Skeletal muscle satellite cell (primary cell): Measurements from ENCODE around the gene MADCAM1.
"Not testable (repeated sequence)": the region's sequence is repeated elsewhere in the genome, so short reads cannot be mapped to it uniquely, and the experiment has no call there.

Source experiments
- H3K27me3 ChIP-seq: 2 replicates; pipeline ENCODE4 v1.7.0; 2013; ENCODE audit warnings: low read length; ENCODE audit not compliant: control insufficient read depth, insufficient read depth
- H3K36me3 ChIP-seq: 2 replicates; pipeline ENCODE4 v1.7.0; 2013; ENCODE audit warnings: mild to moderate bottlenecking, control low read depth, low read length; ENCODE audit not compliant: insufficient read depth
- H3K4me1 ChIP-seq: 2 replicates; pipeline ENCODE4 v1.7.0; 2013; ENCODE audit warnings: low read length; ENCODE audit not compliant: control insufficient read depth, insufficient read depth
- H3K4me2 ChIP-seq: 2 replicates; pipeline ENCODE4 v1.7.0; 2013; ENCODE audit warnings: mild to moderate bottlenecking, low read length
- H3K4me3 ChIP-seq: 2 replicates; pipeline ENCODE4 v1.7.0; 2013; ENCODE audit warnings: low read length
- H3K9ac ChIP-seq: 2 replicates; pipeline ENCODE4 v1.7.0; 2013; ENCODE audit warnings: mild to moderate bottlenecking, low read depth, low read length, moderate library complexity
- H3K9me3 ChIP-seq: replicated peaks from 2 replicates; pipeline ENCODE4 v1.7.0; 2013; ENCODE audit warnings: mild to moderate bottlenecking, control low read depth, low read length

The MADCAM1 gene

DNA sequence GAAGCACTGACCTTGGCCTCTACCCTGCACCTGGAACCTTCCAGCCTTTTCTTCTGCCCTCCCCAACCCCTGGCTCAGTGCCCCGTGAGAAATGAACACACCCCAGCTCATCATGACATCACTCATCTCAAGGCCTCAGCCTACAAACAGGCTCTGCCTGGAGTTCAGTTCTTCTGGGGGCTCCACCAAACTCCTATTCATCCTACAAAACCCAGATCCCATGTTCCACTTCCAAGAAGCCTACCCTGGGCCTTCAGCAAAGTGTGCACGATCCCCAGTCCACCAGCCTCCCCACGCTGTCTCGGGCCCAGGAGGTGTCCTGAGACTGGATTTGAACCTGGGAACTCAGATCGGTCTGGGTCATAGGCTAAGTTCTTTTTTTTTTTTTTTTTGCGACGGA, 26.5 kb upstream of the MADCAM1 start:
- peaks cover 7% of the 10 kb centered on the region for H3K4me1 ChIP-seq
- H3K27me3 ChIP-seq, result no peaks in the 10 kb centered on the region
- H3K4me3 ChIP-seq, result no peak overlapping the region
- no peaks in the 10 kb centered on the region for H3K36me3 ChIP-seq
- H3K4me2 ChIP-seq, result no peak overlapping the region
- no peak overlapping the region for H3K9ac ChIP-seq
- H3K9me3 ChIP-seq, result no peaks in the 10 kb centered on the region

DNA sequence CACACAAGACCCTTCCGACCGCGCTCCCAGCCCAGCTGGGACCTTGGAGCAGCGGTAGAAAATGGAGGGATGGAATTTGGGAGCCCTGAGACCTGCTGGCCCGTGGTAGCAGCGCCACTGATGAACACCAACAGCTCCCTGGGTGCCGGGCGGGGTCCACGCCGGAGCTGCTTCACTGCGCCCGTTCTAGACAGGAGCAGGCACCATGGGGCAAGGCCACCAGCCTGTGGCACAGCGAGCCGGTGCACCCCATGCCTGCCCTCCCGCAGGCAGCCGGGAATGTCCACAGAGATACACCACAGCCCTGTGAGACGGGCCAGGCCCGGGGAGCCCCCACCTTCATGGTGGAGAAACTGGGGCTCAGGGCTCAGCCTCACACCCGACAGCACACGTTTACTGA, 25.6 kb upstream of the MADCAM1 start:
- peaks cover 7% of the 10 kb centered on the region for H3K4me1 ChIP-seq
- H3K4me2 ChIP-seq, result no peak overlapping the region
- H3K4me3 ChIP-seq, result no peak overlapping the region
- H3K9me3 ChIP-seq, result no peaks in the 10 kb centered on the region
- H3K36me3 ChIP-seq, result no peaks in the 10 kb centered on the region
- H3K27me3 ChIP-seq, result no peaks in the 10 kb centered on the region
- H3K9ac ChIP-seq, result no peak overlapping the region

DNA sequence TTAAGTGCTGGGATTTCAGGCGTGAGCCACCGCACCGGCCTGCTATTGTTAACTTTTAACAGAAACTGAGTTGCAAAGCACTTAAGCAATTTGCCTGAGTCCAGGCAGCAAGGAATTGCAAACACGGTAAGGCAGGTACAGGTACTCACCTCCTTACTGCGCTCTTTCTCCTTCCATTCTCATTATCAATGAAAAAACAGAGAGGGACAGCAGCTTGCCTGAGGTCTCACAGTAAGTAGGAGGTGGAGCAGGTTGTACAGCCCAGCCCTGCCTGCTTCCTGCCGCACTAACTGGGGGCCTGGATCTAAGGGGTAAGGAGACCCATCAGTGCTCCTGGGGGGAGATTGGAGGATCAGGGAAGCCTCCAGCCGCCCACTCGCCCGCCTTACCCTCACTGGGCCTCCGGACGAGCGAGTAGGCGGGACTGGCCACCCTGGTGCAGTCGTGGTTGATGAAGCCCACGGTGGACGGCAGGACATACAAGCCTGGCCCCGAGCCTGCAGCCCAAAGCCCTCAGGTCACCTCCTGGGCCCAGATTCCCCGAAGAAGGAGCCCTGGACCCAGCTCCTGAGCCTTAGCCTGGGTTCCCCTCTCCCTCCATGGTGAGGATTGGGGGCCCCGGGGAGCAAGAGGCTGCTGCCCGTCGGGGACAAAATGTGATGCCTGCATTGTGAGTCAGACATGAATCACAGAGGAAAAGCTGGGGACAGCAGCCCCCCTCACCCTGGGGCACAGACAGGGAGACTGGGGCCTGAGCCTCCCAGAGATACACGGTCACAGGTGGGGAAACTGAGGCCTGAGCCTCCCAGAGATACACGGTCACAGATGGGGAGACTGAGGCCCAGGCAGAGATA, 24.1 kb upstream of the MADCAM1 start:
- peaks cover 7% of the 10 kb centered on the region for H3K4me1 ChIP-seq
- H3K27me3 ChIP-seq, result no peaks in the 10 kb centered on the region
- no peak overlapping the region for H3K4me3 ChIP-seq
- H3K4me2 ChIP-seq, result no peak overlapping the region
- H3K9me3 ChIP-seq, result no peaks in the 10 kb centered on the region
- H3K36me3 ChIP-seq, result no peaks in the 10 kb centered on the region
- no peak overlapping the region for H3K9ac ChIP-seq

DNA sequence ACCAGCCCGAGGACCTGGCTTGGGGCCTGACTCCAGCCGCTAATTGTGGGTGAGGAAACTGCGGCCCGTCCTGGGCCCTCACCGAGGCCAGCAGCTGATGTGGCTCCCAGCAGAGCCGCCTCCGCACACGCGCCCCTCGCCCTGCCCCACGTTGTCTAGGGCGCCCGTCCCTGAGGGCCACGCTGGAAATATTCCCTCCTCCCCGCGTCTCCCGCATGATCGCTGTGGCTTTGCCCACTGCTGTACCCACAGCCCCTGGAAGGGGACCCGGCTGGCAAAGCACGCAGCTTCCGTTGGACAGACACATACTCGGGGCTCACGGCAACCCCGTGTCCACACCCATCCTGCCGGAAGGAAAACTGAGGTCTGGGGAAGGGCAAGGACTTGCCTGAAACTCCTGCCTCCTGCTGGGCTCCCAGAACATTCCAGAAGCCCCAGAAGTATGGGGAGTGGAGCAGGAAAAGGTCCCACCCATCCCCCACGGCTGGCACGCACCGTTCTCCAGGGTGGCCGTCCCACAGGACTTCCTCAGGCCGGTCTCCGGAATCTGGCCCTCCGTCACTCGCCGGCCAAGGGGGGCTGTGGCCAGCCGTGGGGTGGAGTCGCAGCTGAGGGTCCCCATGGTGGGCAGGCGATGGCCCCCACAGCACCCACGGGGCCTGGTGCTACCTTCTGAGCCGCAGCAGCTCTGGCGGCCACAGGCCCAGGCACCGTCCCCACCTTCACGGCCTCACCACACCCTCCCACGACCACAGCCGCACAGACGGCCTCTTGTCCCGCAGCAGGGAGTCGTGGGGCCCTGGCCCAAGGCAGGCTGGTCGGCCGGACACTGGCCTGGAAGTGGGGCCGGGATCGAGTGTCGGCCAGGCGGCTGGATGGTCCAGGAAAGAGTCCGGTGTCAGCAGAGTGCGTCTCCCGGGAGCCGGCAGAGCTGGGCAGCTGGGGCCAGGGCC, 21.9 kb upstream of the MADCAM1 start:
- Histone ChIP-seq H3K36me3 (no peaks in the 10 kb centered on the region), H3K9me3 (no peaks in the 10 kb centered on the region), H3K27me3 (no peaks in the 10 kb centered on the region), H3K4me2 (no peak overlapping the region), H3K4me3 (no peak overlapping the region), H3K9ac (no peak overlapping the region), H3K4me1 (peaks cover 7% of the 10 kb centered on the region)

DNA sequence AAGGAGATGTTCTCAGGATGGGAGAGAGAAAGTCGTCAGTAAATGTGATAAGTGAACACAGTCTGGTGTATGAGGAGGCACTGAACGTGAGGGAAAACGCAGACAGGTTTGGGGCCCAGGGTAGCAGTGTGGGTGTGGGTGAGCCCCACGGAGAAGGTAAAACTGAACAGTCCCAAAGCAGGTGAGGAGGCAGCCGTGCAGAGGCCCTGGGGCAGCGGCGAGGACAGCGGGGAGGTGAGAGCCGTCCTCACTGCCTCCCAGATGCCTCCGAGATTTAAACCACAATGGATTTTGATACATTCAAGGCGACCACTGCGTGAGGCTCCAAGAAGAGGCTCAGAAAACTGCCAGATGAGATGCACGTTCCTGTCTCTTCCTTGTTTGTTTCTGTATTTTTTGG, 20.9 kb upstream of the MADCAM1 start:
- H3K4me1 ChIP-seq, result peaks cover 10% of the 10 kb centered on the region
- H3K9me3 ChIP-seq, result no peaks in the 10 kb centered on the region
- H3K36me3 ChIP-seq, result no peaks in the 10 kb centered on the region
- no peak overlapping the region for H3K4me2 ChIP-seq
- H3K27me3 ChIP-seq, result no peaks in the 10 kb centered on the region
- no peak overlapping the region for H3K4me3 ChIP-seq
- no peak overlapping the region for H3K9ac ChIP-seq

GRCh38 chr19:478236-478903, 17.9 kb upstream of the MADCAM1 start:
- Histone ChIP-seq H3K9me3 (no peaks in the 10 kb centered on the region), H3K4me3 (no peak overlapping the region), H3K36me3 (no peaks in the 10 kb centered on the region), H3K9ac (no peak overlapping the region), H3K27me3 (no peaks in the 10 kb centered on the region), H3K4me1 (peaks cover 3% of the 10 kb centered on the region), H3K4me2 (no peak overlapping the region)

DNA sequence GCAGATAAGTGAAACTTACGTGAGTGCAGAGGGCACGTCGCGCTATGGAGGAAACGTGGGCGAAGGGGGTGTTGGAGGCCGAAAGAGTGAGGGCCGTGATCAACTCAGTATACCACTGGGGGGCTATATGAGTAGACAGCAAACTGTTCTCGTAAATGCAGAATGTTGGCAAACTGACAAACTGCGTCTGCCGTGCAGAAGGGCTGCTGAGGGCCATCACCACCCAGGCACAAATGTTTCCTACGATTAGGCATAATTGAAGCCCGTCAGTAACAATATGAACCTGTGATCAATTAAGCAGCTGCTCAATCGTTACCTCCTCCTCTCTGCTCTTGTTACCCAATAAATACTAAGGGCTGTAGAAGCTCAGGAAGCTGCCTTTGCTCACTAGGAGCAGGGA, 17.3 kb upstream of the MADCAM1 start:
- Histone ChIP-seq H3K4me2 (no peak overlapping the region), H3K4me3 (no peak overlapping the region), H3K9ac (no peak overlapping the region), H3K4me1 (peaks cover 3% of the 10 kb centered on the region), H3K36me3 (no peaks in the 10 kb centered on the region), H3K9me3 (no peaks in the 10 kb centered on the region), H3K27me3 (no peaks in the 10 kb centered on the region)

DNA sequence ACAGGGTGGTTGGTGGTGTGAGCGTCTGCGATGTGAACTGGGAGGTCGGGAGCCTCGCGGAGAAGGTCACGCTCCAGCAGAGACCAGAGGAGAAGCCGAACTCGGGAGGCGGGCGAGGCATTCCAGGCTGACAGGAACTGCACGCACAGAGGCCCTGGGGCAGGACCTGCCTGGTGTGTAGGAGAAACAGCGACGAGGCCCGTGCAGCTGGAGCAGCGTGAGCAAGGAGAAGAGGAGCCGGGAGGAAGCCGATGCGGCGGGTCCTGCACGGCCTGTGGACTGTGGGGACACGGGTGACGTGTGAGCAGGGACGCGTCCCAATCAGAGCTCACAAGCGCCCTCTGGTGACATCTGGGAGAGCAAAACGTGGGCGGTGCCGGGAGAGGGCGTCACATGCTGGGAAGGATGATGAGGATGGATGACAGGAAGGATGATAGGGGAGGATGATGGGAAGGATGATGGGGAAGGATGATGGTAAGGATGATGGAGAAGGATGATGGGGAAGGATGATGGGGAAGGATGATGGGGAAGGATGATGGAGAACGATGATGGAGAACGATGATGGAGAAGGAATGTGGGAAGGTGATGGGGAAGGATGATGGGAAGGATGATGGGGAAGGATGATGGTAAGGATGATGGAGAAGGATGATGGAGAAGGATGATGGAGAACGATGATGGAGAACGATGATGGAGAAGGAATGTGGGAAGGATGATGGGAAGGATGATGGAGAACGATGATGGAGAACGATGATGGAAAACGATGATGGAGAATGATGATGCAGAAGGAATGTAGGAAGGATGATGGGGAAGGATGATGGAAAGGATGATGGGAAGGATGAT, 16.1 kb upstream of the MADCAM1 start:
- peak overlapping the region; percentile 61 for H3K4me3 ChIP-seq
- H3K4me2 ChIP-seq, result peak overlapping the region; percentile 71
- H3K9me3 ChIP-seq, result no peaks in the 10 kb centered on the region

GRCh38 chr19:481100-481499, 15.2 kb upstream of the MADCAM1 start:
- H3K9me3 ChIP-seq, H3K27me3 ChIP-seq, H3K4me3 ChIP-seq, H3K4me2 ChIP-seq, H3K9ac ChIP-seq, H3K36me3 ChIP-seq: not testable (repeated sequence)
- peaks cover 12% of the 10 kb centered on the region for H3K4me1 ChIP-seq

More for the DNA sequence above, 16.1 kb upstream of the MADCAM1 start:
- H3K36me3 ChIP-seq, result no peaks in the 10 kb centered on the region
- peaks cover 4% of the 10 kb centered on the region for H3K4me1 ChIP-seq
- no peak overlapping the region for H3K9ac ChIP-seq
- H3K27me3 ChIP-seq, result peaks cover 2% of the 10 kb centered on the region

DNA sequence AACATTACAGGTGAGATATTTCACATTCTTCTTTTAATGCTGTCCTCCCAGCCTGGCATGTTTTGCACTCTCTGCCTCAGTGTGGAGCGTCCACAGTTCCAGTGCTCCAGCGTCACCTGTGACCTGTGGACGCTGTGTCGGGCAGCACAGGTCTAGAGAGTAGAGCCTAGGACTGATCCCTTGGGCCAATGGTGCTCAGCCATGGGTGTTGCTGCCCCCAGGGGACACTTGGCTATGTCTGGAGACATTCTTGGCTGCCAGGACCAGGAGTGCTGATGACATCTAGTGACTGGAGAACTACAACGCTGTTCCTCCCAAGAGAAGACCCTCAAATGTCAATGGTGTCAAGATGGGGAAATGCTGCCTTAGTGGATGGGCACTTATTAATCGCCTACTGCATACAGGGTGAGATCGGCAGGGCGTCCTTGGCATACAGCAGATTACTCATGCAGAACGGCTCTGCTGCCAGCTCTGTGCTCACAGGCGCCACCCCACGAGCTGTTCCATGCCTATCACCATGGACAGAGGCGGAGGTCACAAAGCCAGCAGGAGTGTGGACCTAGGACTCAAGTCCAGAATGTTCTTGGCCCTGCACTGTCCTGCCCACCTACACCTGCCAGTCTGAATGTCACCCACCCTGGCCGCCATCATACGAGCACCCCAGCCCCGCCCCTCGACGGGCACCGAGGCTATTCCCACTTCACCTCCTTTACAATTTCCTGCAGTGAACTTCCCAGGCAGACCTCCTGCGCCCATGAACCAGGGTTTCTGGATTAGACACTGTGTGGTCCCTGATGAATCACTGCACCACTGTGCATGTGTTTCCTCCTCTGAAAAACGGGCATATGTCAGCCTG, 13.9 kb upstream of the MADCAM1 start:
- no peak overlapping the region for H3K4me3 ChIP-seq
- peaks cover 14% of the 10 kb centered on the region for H3K4me1 ChIP-seq
- H3K9ac ChIP-seq, result no peak overlapping the region
- no peaks in the 10 kb centered on the region for H3K9me3 ChIP-seq
- H3K36me3 ChIP-seq, result no peaks in the 10 kb centered on the region
- H3K27me3 ChIP-seq, result peaks cover 11% of the 10 kb centered on the region
- H3K4me2 ChIP-seq, result no peak overlapping the region
